Panc1 (cell line): ENCODE results near the gene THUMPD1. TPM values are rescaled to one million over a fixed set of nuclear protein-coding genes. Genes with fewer than 3 reads are reported as not detected.

Source experiments
- ATAC-seq: fragments of 200-7000 bp; cut with Tn5 transposase; 2 replicates; pipeline ENCODE4 v1.9.1; 2020; ENCODE audit warnings: mild to moderate bottlenecking, moderate library complexity
- BruUV-seq: library from RNA; stranded (reverse); fragments of 400-500 nt; replicated peaks from 2 replicates; lab custom pipeline; 2021; lab: Mats Ljungman, UMichigan
- CTCF ChIA-PET: fragments of 300-600 bp; sonication (Branson Sonifier 250); formaldehyde crosslinking; loops from one replicate; lab custom pipeline; 2022; ENCODE audit warnings: antibody characterized with exemption; lab: Charles Lee
- POLR2A ChIA-PET: fragments of 300-600 bp; sonication (Branson Sonifier 250); formaldehyde crosslinking; loops from one replicate; lab custom pipeline; 2022; ENCODE audit warnings: antibody characterized with exemption; lab: Charles Lee
- DNase-seq: peaks from one replicate; pipeline ENCODE4 v3.0.0-alpha.2; 2010; ENCODE audit warnings: low read depth, low spot score
- H3K27ac ChIP-seq: 2 replicates; pipeline ENCODE4 v1.5.1; 2011; ENCODE audit warnings: mild to moderate bottlenecking, low read length, inconsistent platforms
- H3K27me3 ChIP-seq: fragments of 200-500 bp; sonication (Bioruptor generic); 2 replicates; pipeline ENCODE4 v1.6.0; 2014; ENCODE audit warnings: low read length, inconsistent platforms; ENCODE audit not compliant: control insufficient read depth, insufficient read depth
- H3K36me3 ChIP-seq: fragments of 200-500 bp; sonication (Bioruptor generic); 2 replicates; pipeline ENCODE4 v1.5.1; 2014; ENCODE audit warnings: inconsistent platforms, mild to moderate bottlenecking, low read length, moderate library complexity; ENCODE audit not compliant: control insufficient read depth, insufficient read depth
- H3K4me1 ChIP-seq: 2 replicates; pipeline ENCODE4 v1.5.1; 2011; ENCODE audit warnings: inconsistent platforms, mild to moderate bottlenecking, low read length, moderate library complexity; ENCODE audit not compliant: control insufficient read depth, insufficient read depth
- H3K4me3 ChIP-seq, 2 experiments: 2 replicates each; pipeline ENCODE4 v1.5.1; 2011 to 2012; ENCODE audit warnings: low read depth in 2 of 2, low read length in 2 of 2, mild to moderate bottlenecking in 2 of 2, inconsistent platforms in 1 of 2, moderate library complexity in 1 of 2
- H3K9me3 ChIP-seq: fragments of 200-500 bp; sonication (Bioruptor generic); 2 replicates; pipeline ENCODE4 v1.5.1; 2014; ENCODE audit warnings: low read depth, mild to moderate bottlenecking, inconsistent platforms, low read length, moderate library complexity; ENCODE audit not compliant: control insufficient read depth, insufficient read depth
- POLR2AphosphoS5 ChIP-seq: IDR thresholded peaks from 2 replicates; pipeline ENCODE4 v1.6.1; 2012; ENCODE audit warnings: mild to moderate bottlenecking, low read depth, low read length, moderate library complexity
- SIN3A ChIP-seq: IDR thresholded peaks from 2 replicates; pipeline ENCODE4 v1.6.1; 2012; ENCODE audit warnings: low read depth, mild to moderate bottlenecking, low read length, moderate library complexity, borderline replicate concordance; ENCODE audit not compliant: insufficient read depth
- TCF7L2 ChIP-seq: IDR thresholded peaks from 2 replicates; pipeline ENCODE4 v1.6.1; 2011; ENCODE audit warnings: mild to moderate bottlenecking, low read depth, low read length, inconsistent platforms
- in situ Hi-C: cut with HindIII; loops from 2 replicates; pipeline ENCODE4 v1.10.0; 2016; ENCODE audit warnings: low sequenced_read_pairs, low pct_unique_long_range_greater_than_20kb
- intact Hi-C: fragments of 100-400 bp; cut with micrococcal nuclease; formaldehyde crosslinking; loops from one replicate; pipeline ENCODE4 v1.10.0; 2022; ENCODE audit not compliant: unreplicated experiment
- total RNA-seq: library from RNA; stranded (reverse); gene quantifications from one replicate; pipeline ENCODE4 v1.2.1, GENCODE V29; 2021; ENCODE audit not compliant: unreplicated experiment
- TF ChIP-seq, protein P1 (sequence below): fragments of 450-650 bp; IDR thresholded peaks from 2 replicates; pipeline ENCODE4 v1.5.1; 2017; ENCODE audit warnings: mild to moderate bottlenecking
- TF ChIP-seq, protein P2 (sequence below), 2 experiments: IDR thresholded peaks; 2 replicates each; pipeline ENCODE4 v1.6.1; 2011 to 2012; ENCODE audit warnings: low read depth in 2 of 2, control low read depth in 1 of 2, low read length in 1 of 2, mild to moderate bottlenecking in 1 of 2, moderate library complexity in 1 of 2; ENCODE audit not compliant: insufficient read depth in 1 of 2

The THUMPD1 gene
- total RNA-seq, 1 experiment from 2014 or later: 36.2 TPM

DNA sequence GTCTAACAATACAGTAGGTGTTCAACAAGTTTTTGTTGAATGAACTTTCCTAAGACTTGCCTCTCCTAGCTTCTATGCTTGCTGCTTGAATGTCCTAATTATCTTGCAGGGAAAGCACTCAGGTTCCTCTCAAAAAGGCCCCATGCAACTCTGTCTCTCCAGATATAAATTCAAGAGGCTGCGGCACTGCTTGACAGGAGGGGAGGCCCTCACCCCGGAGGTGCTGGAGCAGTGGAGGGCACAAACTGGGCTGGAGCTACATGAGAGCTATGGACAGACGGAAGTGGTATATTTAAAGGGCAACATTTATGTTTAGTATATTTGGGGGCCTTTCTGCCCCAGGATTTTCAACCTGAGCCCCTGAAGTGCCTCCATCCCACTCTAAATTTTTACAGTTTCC, 14.4 kb downstream of the THUMPD1 start:
- DNase-seq: no peak
- POLR2A ChIA-PET: no interaction called here
- no TSS peak for BruUV-seq
- no peak for ATAC-seq
- H3K27me3 ChIP-seq: peaks cover 6% of the 10 kb centered on the region
- H3K27ac ChIP-seq: no peak overlapping the region
- no peaks in the 10 kb centered on the region for H3K4me1 ChIP-seq
- H3K4me3 ChIP-seq: no peak overlapping the region
- TF ChIP-seq SIN3A (no peak), TCF7L2 (no peak), POLR2AphosphoS5 (no peak)
- TF ChIP-seq, protein P1, sequence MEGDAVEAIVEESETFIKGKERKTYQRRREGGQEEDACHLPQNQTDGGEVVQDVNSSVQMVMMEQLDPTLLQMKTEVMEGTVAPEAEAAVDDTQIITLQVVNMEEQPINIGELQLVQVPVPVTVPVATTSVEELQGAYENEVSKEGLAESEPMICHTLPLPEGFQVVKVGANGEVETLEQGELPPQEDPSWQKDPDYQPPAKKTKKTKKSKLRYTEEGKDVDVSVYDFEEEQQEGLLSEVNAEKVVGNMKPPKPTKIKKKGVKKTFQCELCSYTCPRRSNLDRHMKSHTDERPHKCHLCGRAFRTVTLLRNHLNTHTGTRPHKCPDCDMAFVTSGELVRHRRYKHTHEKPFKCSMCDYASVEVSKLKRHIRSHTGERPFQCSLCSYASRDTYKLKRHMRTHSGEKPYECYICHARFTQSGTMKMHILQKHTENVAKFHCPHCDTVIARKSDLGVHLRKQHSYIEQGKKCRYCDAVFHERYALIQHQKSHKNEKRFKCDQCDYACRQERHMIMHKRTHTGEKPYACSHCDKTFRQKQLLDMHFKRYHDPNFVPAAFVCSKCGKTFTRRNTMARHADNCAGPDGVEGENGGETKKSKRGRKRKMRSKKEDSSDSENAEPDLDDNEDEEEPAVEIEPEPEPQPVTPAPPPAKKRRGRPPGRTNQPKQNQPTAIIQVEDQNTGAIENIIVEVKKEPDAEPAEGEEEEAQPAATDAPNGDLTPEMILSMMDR: no peak
- TF ChIP-seq, protein P2, sequence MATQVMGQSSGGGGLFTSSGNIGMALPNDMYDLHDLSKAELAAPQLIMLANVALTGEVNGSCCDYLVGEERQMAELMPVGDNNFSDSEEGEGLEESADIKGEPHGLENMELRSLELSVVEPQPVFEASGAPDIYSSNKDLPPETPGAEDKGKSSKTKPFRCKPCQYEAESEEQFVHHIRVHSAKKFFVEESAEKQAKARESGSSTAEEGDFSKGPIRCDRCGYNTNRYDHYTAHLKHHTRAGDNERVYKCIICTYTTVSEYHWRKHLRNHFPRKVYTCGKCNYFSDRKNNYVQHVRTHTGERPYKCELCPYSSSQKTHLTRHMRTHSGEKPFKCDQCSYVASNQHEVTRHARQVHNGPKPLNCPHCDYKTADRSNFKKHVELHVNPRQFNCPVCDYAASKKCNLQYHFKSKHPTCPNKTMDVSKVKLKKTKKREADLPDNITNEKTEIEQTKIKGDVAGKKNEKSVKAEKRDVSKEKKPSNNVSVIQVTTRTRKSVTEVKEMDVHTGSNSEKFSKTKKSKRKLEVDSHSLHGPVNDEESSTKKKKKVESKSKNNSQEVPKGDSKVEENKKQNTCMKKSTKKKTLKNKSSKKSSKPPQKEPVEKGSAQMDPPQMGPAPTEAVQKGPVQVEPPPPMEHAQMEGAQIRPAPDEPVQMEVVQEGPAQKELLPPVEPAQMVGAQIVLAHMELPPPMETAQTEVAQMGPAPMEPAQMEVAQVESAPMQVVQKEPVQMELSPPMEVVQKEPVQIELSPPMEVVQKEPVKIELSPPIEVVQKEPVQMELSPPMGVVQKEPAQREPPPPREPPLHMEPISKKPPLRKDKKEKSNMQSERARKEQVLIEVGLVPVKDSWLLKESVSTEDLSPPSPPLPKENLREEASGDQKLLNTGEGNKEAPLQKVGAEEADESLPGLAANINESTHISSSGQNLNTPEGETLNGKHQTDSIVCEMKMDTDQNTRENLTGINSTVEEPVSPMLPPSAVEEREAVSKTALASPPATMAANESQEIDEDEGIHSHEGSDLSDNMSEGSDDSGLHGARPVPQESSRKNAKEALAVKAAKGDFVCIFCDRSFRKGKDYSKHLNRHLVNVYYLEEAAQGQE (IDR thresholded peaks at IDR 0.05; ENCODE audit: insufficient read depth in 1 of 2, low read depth in 2 of 2, low read length in 1 of 2): no peak
- CTCF ChIA-PET: no interaction called here
- no peaks in the 10 kb centered on the region for H3K9me3 ChIP-seq
- in situ Hi-C loops: no loop called here
- intact Hi-C loops: no loop called here
- no peaks in the 10 kb centered on the region for H3K36me3 ChIP-seq

DNA sequence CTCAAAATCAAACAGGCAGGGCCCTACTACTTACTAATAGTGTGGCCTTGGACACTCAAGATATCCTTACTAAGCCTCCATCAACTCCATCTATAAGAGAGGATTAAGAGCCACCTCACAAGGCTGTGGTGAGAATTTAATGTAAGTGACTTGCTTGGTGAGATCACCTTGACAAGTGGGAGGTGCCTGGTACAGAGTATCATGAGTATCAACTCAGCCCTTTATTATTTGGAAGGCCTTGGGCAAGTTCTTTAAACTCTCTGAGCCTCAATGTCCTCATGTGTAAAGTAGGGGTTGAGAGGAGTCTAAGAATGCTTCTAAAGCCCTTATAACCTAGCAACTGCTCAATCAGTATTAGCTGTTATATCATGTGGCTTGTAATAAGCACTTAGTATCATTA, 15.0 kb downstream of the THUMPD1 start:
- ATAC-seq (no peak), DNase-seq (no peak)
- H3K4me1 ChIP-seq: no peaks in the 10 kb centered on the region
- no peaks in the 10 kb centered on the region for H3K36me3 ChIP-seq
- H3K4me3 ChIP-seq: no peak overlapping the region
- H3K27me3 ChIP-seq: peaks cover 6% of the 10 kb centered on the region
- no peak for TF ChIP-seq TCF7L2
- no peak for TF ChIP-seq POLR2AphosphoS5
- TF ChIP-seq, protein P1: no peak
- TF ChIP-seq, protein P2 (IDR thresholded peaks at IDR 0.05; ENCODE audit: insufficient read depth in 1 of 2, low read depth in 2 of 2, low read length in 1 of 2): no peak
- no peak for TF ChIP-seq SIN3A
- ChIA-PET POLR2A (interaction anchor here (0.5 kb wide), 1 partner anchor 1407 kb away, joined by 3 read pairs; no protein-coding TSS in a partner anchor), CTCF (no interaction called here)
- intact Hi-C loops (no loop called here), in situ Hi-C loops (no loop called here)
- no peak overlapping the region for H3K27ac ChIP-seq
- no TSS peak for BruUV-seq
- no peaks in the 10 kb centered on the region for H3K9me3 ChIP-seq
